Skin epidermis (tissue), 12 donors: ENCODE data around the gene SNX9.
"Not testable (repeated sequence)": the region's sequence is repeated elsewhere in the genome, so short reads cannot be mapped to it uniquely, and the experiment has no call there.

Experiments
- H3K27ac ChIP-seq, 21 experiments: fragments of 200-600 bp; sonication (generic) in 11 of 21; one replicate each; pipeline ENCODE4 v1.5.0; 2020; ENCODE audit warnings: mild to moderate bottlenecking in 3 of 21, inconsistent platforms in 2 of 21, moderate library complexity in 2 of 21
- H3K4me3 ChIP-seq, 7 experiments: fragments of 200-600 bp; sonication (generic) in 2 of 7; one replicate each; pipeline ENCODE4 v1.5.0; 2020; ENCODE audit warnings: inconsistent platforms in 2 of 7, mild to moderate bottlenecking in 2 of 7, moderate library complexity in 1 of 7

Gene SNX9

GRCh38 chr6:157877573-157878438 is 54.8 kb downstream of the SNX9 start:
- H3K27ac ChIP-seq, result no peak overlapping the region
- H3K4me3 ChIP-seq, result no peak overlapping the region

- Histone ChIP-seq H3K4me3 (no peak overlapping the region), H3K27ac (no peak overlapping the region)
Measured at GRCh38 chr6:157879034-157879872, 56.2 kb downstream of the SNX9 start.

GRCh38 chr6:157879873-157880254 is 56.8 kb downstream of the SNX9 start:
- H3K27ac ChIP-seq, result no peak overlapping the region
- no peak overlapping the region for H3K4me3 ChIP-seq

GRCh38 chr6:157880534-157880933 is 57.5 kb downstream of the SNX9 start:
- Histone ChIP-seq H3K4me3 (no peak overlapping the region), H3K27ac (no peak overlapping the region)

GRCh38 chr6:157881342-157881741 is 58.3 kb downstream of the SNX9 start:
- Histone ChIP-seq H3K4me3 (no peak overlapping the region), H3K27ac (no peak overlapping the region)

- Histone ChIP-seq H3K27ac (peak overlapping the region in 3 of 21 experiments; percentile 18 to 53 (median 25)), H3K4me3 (no peak overlapping the region)
Measured at GRCh38 chr6:157884756-157885155, 61.7 kb downstream of the SNX9 start.

- H3K27ac ChIP-seq, result peak overlapping the region in 5 of 21 experiments; percentile 15 to 53 (median 25)
Measured at GRCh38 chr6:157885211-157885788, 62.3 kb downstream of the SNX9 start.

GRCh38 chr6:157885876-157886275 is 62.8 kb downstream of the SNX9 start:
- no peak overlapping the region for H3K4me3 ChIP-seq
- peak overlapping the region in 4 of 21 experiments; percentile 15 to 47 (median 22) for H3K27ac ChIP-seq

More at GRCh38 chr6:157885211-157885788, 62.3 kb downstream of the SNX9 start:
- H3K4me3 ChIP-seq, result no peak overlapping the region

GRCh38 chr6:157887892-157888291 is 64.8 kb downstream of the SNX9 start:
- no peak overlapping the region for H3K4me3 ChIP-seq
- no peak overlapping the region for H3K27ac ChIP-seq

GRCh38 chr6:157891544-157892362 is 68.7 kb downstream of the SNX9 start:
- no peak overlapping the region for H3K4me3 ChIP-seq
- H3K27ac ChIP-seq, result no peak overlapping the region

- H3K27ac ChIP-seq, result no peak overlapping the region
- H3K4me3 ChIP-seq, result no peak overlapping the region
Measured at GRCh38 chr6:157892363-157892877, 69.4 kb downstream of the SNX9 start.

- no peak overlapping the region for H3K27ac ChIP-seq
- no peak overlapping the region for H3K4me3 ChIP-seq
Measured at GRCh38 chr6:157893238-157893637, 70.2 kb downstream of the SNX9 start.

GRCh38 chr6:157895585-157895984 is 72.5 kb downstream of the SNX9 start:
- Histone ChIP-seq H3K4me3 (no peak overlapping the region), H3K27ac (peak overlapping the region in 1 of 21 experiments; percentile 17)

- Histone ChIP-seq H3K4me3 (no peak overlapping the region), H3K27ac (no peak overlapping the region)
Measured at GRCh38 chr6:157896932-157897331, 73.9 kb downstream of the SNX9 start.

GRCh38 chr6:157898169-157898568 is 75.1 kb downstream of the SNX9 start:
- no peak overlapping the region for H3K27ac ChIP-seq

GRCh38 chr6:157898640-157899039 is 75.6 kb downstream of the SNX9 start:
- no peak overlapping the region for H3K27ac ChIP-seq
- no peak overlapping the region for H3K4me3 ChIP-seq

More at GRCh38 chr6:157898169-157898568, 75.1 kb downstream of the SNX9 start:
- H3K4me3 ChIP-seq, result no peak overlapping the region

- not testable (repeated sequence) for H3K4me3 ChIP-seq
- peak overlapping the region in 2 of 21 experiments; percentile 5 to 10 for H3K27ac ChIP-seq
Measured at GRCh38 chr6:157900262-157900661, 77.2 kb downstream of the SNX9 start.

- peak overlapping the region in 2 of 21 experiments; percentile 9 to 37 for H3K27ac ChIP-seq
Measured at GRCh38 chr6:157900751-157901150, 77.7 kb downstream of the SNX9 start.

GRCh38 chr6:157904999-157905398 is 82.0 kb downstream of the SNX9 start:
- Histone ChIP-seq H3K4me3 (no peak overlapping the region), H3K27ac (no peak overlapping the region)

More at GRCh38 chr6:157900751-157901150, 77.7 kb downstream of the SNX9 start:
- H3K4me3 ChIP-seq, result not testable (repeated sequence)
